GM23338 (cell line): Measurements from ENCODE around the gene MYO1E. TPM values are rescaled to one million over a fixed set of nuclear protein-coding genes. Genes with fewer than 3 reads are reported as not detected.

Experiments used
- ATAC-seq: fragments of 200-7000 bp; cut with Tn5 transposase; 3 replicates; pipeline ENCODE4 v1.9.1; 2020
- DNase-seq: peaks from one replicate; pipeline ENCODE4 v3.0.0-alpha.2; 2015; ENCODE audit warnings: low spot score
- H2AFZ ChIP-seq: fragments of 200-600 bp; sonication (generic); 2 replicates; pipeline ENCODE4 v1.8.0; 2016; ENCODE audit warnings: antibody characterized with exemption, mild to moderate bottlenecking, moderate library complexity
- H3F3A ChIP-seq: fragments of 200-600 bp; sonication (generic); replicated peaks from 2 replicates; pipeline ENCODE4 v1.8.0; 2017; ENCODE audit warnings: antibody characterized with exemption, mixed run types, low read depth
- H3K27ac ChIP-seq: fragments of 200-600 bp; sonication (generic); 2 replicates; pipeline ENCODE4 v1.6.1; 2016; ENCODE audit warnings: low read depth
- H3K27me3 ChIP-seq: fragments of 200-600 bp; sonication (generic); 2 replicates; pipeline ENCODE4 v1.8.0; 2016; ENCODE audit warnings: mild to moderate bottlenecking, mixed run types, moderate library complexity; ENCODE audit not compliant: insufficient read depth
- H3K36me3 ChIP-seq: fragments of 200-600 bp; sonication (generic); 2 replicates; pipeline ENCODE4 v1.8.0; 2016; ENCODE audit warnings: mild to moderate bottlenecking; ENCODE audit not compliant: insufficient read depth
- H3K4me1 ChIP-seq: fragments of 200-600 bp; sonication (generic); 2 replicates; pipeline ENCODE4 v1.8.0; 2016; ENCODE audit warnings: mild to moderate bottlenecking, moderate library complexity; ENCODE audit not compliant: insufficient read depth
- H3K4me2 ChIP-seq: fragments of 200-600 bp; sonication (generic); 2 replicates; pipeline ENCODE4 v1.7.1; 2017; ENCODE audit warnings: mixed run types
- H3K4me3 ChIP-seq: fragments of 200-600 bp; sonication (generic); 2 replicates; pipeline ENCODE4 v1.6.1; 2016; ENCODE audit warnings: mixed run types
- H3K79me2 ChIP-seq: fragments of 200-600 bp; sonication (generic); replicated peaks from 2 replicates; pipeline ENCODE4 v1.8.0; 2017; ENCODE audit warnings: mild to moderate bottlenecking; ENCODE audit not compliant: insufficient read depth
- H3K9me2 ChIP-seq: fragments of 200-600 bp; sonication (generic); 2 replicates; pipeline ENCODE4 v1.8.0; 2017; ENCODE audit not compliant: insufficient read depth
- H4K20me1 ChIP-seq: fragments of 200-600 bp; sonication (generic); replicated peaks from 2 replicates; pipeline ENCODE4 v1.8.0; 2017; ENCODE audit warnings: mild to moderate bottlenecking; ENCODE audit not compliant: insufficient read depth
- H3K27ac Mint-ChIP-seq: 2 replicates; pipeline ENCODE4 v1.8.0; 2020; ENCODE audit warnings: inconsistent platforms, mild to moderate bottlenecking, moderate library complexity, mixed read lengths
- H3K27me3 Mint-ChIP-seq: 3 replicates; pipeline ENCODE4 v1.8.0; 2022; ENCODE audit warnings: low read depth, mild to moderate bottlenecking, moderate library complexity, mixed read lengths, inconsistent platforms; ENCODE audit not compliant: insufficient read depth, poor library complexity
- H3K36me3 Mint-ChIP-seq: 3 replicates; pipeline ENCODE4 v1.8.0; 2021; ENCODE audit warnings: low read depth, mild to moderate bottlenecking, inconsistent platforms, moderate library complexity, mixed read lengths
- H3K4me1 Mint-ChIP-seq: 3 replicates; pipeline ENCODE4 v1.8.0; 2020; ENCODE audit warnings: mild to moderate bottlenecking, inconsistent platforms, mixed read lengths
- H3K4me3 Mint-ChIP-seq: 3 replicates; pipeline ENCODE4 v1.8.0; 2021; ENCODE audit warnings: moderate library complexity, mild to moderate bottlenecking, inconsistent platforms, mixed read lengths
- H3K9me3 Mint-ChIP-seq: 3 replicates; pipeline ENCODE4 v1.8.0; 2020; ENCODE audit warnings: moderate library complexity, mild to moderate bottlenecking, inconsistent platforms, mixed read lengths
- EZH2 ChIP-seq: fragments of 200-600 bp; sonication (generic); IDR thresholded peaks from one replicate; pipeline ENCODE4 v1.8.0; 2017; ENCODE audit warnings: antibody characterized with exemption, mild to moderate bottlenecking, low read depth; ENCODE audit not compliant: unreplicated experiment
- EZH2phosphoT487 ChIP-seq: fragments of 200-600 bp; sonication (generic); IDR thresholded peaks from one replicate; pipeline ENCODE4 v1.8.1; 2018; ENCODE audit warnings: antibody characterized with exemption; ENCODE audit not compliant: unreplicated experiment
- JUNB ChIP-seq: IDR thresholded peaks from one replicate; pipeline ENCODE4 v1.6.1; 2016; ENCODE audit warnings: antibody characterized with exemption; ENCODE audit not compliant: unreplicated experiment
- NANOG ChIP-seq: IDR thresholded peaks from 2 replicates; pipeline ENCODE4 v1.6.1; 2016; ENCODE audit warnings: antibody characterized with exemption, borderline replicate concordance
- POLR2AphosphoS5 ChIP-seq: IDR thresholded peaks from 2 replicates; pipeline ENCODE4 v1.6.1; 2016; ENCODE audit warnings: antibody characterized with exemption, low read depth
- STAT1 ChIP-seq: IDR thresholded peaks from one replicate; pipeline ENCODE4 v1.6.1; 2016; ENCODE audit warnings: antibody characterized with exemption; ENCODE audit not compliant: unreplicated experiment
- ZNF114 ChIP-seq: fragments of 250-450 bp; sonication (Bioruptor Pico); IDR thresholded peaks from 2 replicates; pipeline ENCODE4 v1.5.0; 2020; ENCODE audit warnings: mild to moderate bottlenecking, moderate library complexity
- ZNF331 ChIP-seq: fragments of 250-450 bp; sonication (Bioruptor Pico); IDR thresholded peaks from 2 replicates; pipeline ENCODE4 v1.5.0; 2020; ENCODE audit warnings: low read depth, mild to moderate bottlenecking, moderate library complexity
- polyA plus RNA-seq: library from polyadenylated mRNA; unstranded; fragments of >200 nt; fragmentation: Nextera tagmentation; extraction: Ambion mirVana; gene quantifications from 2 replicates; pipeline ENCODE4 v1.2.1, GENCODE V29; 2016
- total RNA-seq: library from RNA; depleted of rRNA; stranded (reverse); fragments of >200 nt; shearing (Covaris generic); gene quantifications from 2 replicates; pipeline ENCODE4 v1.2.3, GENCODE V29; 2014
- TF ChIP-seq, protein P1 (sequence below): IDR thresholded peaks from one replicate; pipeline ENCODE4 v1.6.1; 2018; ENCODE audit warnings: antibody characterized with exemption; ENCODE audit not compliant: unreplicated experiment
- TF ChIP-seq, protein P2 (sequence below): fragments of 250-450 bp; sonication (Bioruptor Pico); IDR thresholded peaks from 2 replicates; pipeline ENCODE4 v1.5.0; 2020; ENCODE audit warnings: mild to moderate bottlenecking, moderate library complexity
- TF ChIP-seq, protein P3 (sequence below), 2 experiments: fragments of 200-600 bp in 1 of 2; sonication (generic) in 1 of 2; conservative IDR thresholded peaks; 2 replicates each; pipeline versions ENCODE4 v1.5.1 to v1.6.1; 2016 to 2017; ENCODE audit warnings: antibody characterized with exemption in 2 of 2, low read depth in 2 of 2, mild to moderate bottlenecking in 2 of 2, moderate library complexity in 1 of 2

Gene MYO1E
- total and polyA plus RNA-seq, 2 experiments from 2014 or later: 68.3 to 131 TPM

DNA sequence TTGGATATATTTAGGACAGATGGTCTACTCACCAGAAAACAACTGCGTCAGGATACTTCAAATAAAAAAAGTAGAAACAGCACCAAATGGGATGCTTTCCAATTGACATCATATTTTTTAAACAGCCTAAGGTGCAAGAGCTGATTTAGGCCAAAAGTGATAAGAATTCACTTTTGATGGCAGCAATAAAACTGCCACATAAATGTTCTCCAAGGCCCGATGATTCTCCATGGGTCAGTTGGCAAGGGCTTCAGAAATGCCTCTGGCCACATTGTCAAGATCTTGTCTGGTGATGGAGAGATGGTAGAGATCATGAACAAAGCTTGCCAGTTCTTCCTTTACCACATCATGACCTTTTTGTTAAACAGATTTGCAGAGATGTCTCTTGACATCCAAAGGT, 127.1 kb downstream of the MYO1E start:
- Histone ChIP-seq H4K20me1 (no peaks in the 10 kb centered on the region), H3K4me3 (no peak overlapping the region), H3F3A (no peaks in the 10 kb centered on the region), H3K27me3 (no peaks in the 10 kb centered on the region), H3K36me3 (peaks cover 5% of the 10 kb centered on the region; the same call in 1 of the 2 replicates), H3K27ac (no peak overlapping the region), H3K4me2 (no peak overlapping the region), H3K9me2 (no peaks in the 10 kb centered on the region), H2AFZ (no peak overlapping the region), H3K79me2 (0 out of 2 replicates have a peak, but pooled peaks cover 5% of the 10 kb centered on the region), H3K4me1 (no peaks in the 10 kb centered on the region)
- Mint-ChIP-seq H3K9me3 (no peaks in the 10 kb centered on the region), H3K4me3 (no peak overlapping the region), H3K36me3 (no peaks in the 10 kb centered on the region), H3K4me1 (peaks cover 5% of the 10 kb centered on the region), H3K27ac (no peak overlapping the region), H3K27me3 (peaks cover 2% of the 10 kb centered on the region)
- DNase-seq (no peak), ATAC-seq (no peak)
- TF ChIP-seq POLR2AphosphoS5 (no peak), EZH2 (no peak), STAT1 (no peak), ZNF331 (CRISPR knock-in tag) (no peak), ZNF114 (CRISPR knock-in tag) (no peak)

DNA sequence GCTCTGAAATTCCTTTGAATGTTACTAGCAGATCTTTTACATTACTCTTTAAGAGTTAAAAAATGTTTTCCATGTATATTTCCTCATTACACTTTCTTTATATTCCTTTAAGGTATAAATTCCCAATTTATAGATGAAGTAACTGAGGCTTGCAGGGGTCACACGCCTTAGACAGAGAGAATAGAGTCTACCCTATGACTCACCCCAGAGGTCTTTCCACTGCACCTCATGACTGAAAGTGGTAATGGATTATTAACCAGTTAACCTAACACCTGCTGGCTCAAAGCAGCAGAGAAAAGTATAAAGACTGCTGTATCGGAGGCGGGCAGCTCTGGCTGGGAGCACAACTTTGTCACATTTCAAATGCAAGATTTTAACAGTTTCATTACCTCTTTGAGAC, 128.3 kb downstream of the MYO1E start:
- Histone ChIP-seq H3K9me2 (no peaks in the 10 kb centered on the region), H3K27me3 (no peaks in the 10 kb centered on the region), H3K36me3 (peaks cover 5% of the 10 kb centered on the region; the same call in 1 of the 2 replicates), H2AFZ (no peak overlapping the region), H3K4me2 (no peak overlapping the region), H4K20me1 (no peaks in the 10 kb centered on the region), H3K4me1 (no peaks in the 10 kb centered on the region), H3K79me2 (0 out of 2 replicates have a peak, but pooled peaks cover 9% of the 10 kb centered on the region), H3K4me3 (no peak overlapping the region), H3F3A (no peaks in the 10 kb centered on the region), H3K27ac (no peak overlapping the region)
- Mint-ChIP-seq H3K4me1 (peaks cover 6% of the 10 kb centered on the region), H3K36me3 (no peaks in the 10 kb centered on the region), H3K27me3 (peaks cover 2% of the 10 kb centered on the region), H3K9me3 (no peaks in the 10 kb centered on the region), H3K4me3 (no peak overlapping the region), H3K27ac (no peak overlapping the region)
- no peak for DNase-seq
- ATAC-seq: no peak
- TF ChIP-seq EZH2 (no peak), ZNF114 (CRISPR knock-in tag) (no peak), STAT1 (no peak), JUNB (no peak), POLR2AphosphoS5 (no peak), EZH2phosphoT487 (no peak), ZNF331 (CRISPR knock-in tag) (no peak), NANOG (no peak)
- TF ChIP-seq, protein P1, sequence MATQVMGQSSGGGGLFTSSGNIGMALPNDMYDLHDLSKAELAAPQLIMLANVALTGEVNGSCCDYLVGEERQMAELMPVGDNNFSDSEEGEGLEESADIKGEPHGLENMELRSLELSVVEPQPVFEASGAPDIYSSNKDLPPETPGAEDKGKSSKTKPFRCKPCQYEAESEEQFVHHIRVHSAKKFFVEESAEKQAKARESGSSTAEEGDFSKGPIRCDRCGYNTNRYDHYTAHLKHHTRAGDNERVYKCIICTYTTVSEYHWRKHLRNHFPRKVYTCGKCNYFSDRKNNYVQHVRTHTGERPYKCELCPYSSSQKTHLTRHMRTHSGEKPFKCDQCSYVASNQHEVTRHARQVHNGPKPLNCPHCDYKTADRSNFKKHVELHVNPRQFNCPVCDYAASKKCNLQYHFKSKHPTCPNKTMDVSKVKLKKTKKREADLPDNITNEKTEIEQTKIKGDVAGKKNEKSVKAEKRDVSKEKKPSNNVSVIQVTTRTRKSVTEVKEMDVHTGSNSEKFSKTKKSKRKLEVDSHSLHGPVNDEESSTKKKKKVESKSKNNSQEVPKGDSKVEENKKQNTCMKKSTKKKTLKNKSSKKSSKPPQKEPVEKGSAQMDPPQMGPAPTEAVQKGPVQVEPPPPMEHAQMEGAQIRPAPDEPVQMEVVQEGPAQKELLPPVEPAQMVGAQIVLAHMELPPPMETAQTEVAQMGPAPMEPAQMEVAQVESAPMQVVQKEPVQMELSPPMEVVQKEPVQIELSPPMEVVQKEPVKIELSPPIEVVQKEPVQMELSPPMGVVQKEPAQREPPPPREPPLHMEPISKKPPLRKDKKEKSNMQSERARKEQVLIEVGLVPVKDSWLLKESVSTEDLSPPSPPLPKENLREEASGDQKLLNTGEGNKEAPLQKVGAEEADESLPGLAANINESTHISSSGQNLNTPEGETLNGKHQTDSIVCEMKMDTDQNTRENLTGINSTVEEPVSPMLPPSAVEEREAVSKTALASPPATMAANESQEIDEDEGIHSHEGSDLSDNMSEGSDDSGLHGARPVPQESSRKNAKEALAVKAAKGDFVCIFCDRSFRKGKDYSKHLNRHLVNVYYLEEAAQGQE: no peak
- TF ChIP-seq, protein P2, sequence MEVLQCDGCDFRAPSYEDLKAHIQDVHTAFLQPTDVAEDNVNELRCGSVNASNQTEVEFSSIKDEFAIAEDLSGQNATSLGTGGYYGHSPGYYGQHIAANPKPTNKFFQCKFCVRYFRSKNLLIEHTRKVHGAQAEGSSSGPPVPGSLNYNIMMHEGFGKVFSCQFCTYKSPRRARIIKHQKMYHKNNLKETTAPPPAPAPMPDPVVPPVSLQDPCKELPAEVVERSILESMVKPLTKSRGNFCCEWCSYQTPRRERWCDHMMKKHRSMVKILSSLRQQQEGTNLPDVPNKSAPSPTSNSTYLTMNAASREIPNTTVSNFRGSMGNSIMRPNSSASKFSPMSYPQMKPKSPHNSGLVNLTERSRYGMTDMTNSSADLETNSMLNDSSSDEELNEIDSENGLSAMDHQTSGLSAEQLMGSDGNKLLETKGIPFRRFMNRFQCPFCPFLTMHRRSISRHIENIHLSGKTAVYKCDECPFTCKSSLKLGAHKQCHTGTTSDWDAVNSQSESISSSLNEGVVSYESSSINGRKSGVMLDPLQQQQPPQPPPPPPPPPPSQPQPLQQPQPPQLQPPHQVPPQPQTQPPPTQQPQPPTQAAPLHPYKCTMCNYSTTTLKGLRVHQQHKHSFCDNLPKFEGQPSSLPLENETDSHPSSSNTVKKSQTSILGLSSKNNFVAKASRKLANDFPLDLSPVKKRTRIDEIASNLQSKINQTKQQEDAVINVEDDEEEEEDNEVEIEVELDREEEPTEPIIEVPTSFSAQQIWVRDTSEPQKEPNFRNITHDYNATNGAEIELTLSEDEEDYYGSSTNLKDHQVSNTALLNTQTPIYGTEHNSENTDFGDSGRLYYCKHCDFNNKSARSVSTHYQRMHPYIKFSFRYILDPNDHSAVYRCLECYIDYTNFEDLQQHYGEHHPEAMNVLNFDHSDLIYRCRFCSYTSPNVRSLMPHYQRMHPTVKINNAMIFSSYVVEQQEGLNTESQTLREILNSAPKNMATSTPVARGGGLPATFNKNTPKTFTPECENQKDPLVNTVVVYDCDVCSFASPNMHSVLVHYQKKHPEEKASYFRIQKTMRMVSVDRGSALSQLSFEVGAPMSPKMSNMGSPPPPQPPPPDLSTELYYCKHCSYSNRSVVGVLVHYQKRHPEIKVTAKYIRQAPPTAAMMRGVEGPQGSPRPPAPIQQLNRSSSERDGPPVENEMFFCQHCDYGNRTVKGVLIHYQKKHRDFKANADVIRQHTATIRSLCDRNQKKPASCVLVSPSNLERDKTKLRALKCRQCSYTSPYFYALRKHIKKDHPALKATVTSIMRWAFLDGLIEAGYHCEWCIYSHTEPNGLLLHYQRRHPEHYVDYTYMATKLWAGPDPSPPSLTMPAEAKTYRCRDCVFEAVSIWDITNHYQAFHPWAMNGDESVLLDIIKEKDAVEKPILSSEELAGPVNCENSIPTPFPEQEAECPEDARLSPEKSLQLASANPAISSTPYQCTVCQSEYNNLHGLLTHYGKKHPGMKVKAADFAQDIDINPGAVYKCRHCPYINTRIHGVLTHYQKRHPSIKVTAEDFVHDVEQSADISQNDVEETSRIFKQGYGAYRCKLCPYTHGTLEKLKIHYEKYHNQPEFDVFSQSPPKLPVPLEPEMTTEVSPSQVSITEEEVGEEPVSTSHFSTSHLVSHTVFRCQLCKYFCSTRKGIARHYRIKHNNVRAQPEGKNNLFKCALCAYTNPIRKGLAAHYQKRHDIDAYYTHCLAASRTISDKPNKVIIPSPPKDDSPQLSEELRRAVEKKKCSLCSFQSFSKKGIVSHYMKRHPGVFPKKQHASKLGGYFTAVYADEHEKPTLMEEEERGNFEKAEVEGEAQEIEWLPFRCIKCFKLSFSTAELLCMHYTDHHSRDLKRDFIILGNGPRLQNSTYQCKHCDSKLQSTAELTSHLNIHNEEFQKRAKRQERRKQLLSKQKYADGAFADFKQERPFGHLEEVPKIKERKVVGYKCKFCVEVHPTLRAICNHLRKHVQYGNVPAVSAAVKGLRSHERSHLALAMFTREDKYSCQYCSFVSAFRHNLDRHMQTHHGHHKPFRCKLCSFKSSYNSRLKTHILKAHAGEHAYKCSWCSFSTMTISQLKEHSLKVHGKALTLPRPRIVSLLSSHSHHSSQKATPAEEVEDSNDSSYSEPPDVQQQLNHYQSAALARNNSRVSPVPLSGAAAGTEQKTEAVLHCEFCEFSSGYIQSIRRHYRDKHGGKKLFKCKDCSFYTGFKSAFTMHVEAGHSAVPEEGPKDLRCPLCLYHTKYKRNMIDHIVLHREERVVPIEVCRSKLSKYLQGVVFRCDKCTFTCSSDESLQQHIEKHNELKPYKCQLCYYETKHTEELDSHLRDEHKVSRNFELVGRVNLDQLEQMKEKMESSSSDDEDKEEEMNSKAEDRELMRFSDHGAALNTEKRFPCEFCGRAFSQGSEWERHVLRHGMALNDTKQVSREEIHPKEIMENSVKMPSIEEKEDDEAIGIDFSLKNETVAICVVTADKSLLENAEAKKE (CRISPR knock-in tag): no peak
- TF ChIP-seq, protein P3, sequence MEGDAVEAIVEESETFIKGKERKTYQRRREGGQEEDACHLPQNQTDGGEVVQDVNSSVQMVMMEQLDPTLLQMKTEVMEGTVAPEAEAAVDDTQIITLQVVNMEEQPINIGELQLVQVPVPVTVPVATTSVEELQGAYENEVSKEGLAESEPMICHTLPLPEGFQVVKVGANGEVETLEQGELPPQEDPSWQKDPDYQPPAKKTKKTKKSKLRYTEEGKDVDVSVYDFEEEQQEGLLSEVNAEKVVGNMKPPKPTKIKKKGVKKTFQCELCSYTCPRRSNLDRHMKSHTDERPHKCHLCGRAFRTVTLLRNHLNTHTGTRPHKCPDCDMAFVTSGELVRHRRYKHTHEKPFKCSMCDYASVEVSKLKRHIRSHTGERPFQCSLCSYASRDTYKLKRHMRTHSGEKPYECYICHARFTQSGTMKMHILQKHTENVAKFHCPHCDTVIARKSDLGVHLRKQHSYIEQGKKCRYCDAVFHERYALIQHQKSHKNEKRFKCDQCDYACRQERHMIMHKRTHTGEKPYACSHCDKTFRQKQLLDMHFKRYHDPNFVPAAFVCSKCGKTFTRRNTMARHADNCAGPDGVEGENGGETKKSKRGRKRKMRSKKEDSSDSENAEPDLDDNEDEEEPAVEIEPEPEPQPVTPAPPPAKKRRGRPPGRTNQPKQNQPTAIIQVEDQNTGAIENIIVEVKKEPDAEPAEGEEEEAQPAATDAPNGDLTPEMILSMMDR (conservative IDR thresholded peaks at IDR 0.05; ENCODE audit: low read depth in 2 of 2): no peak
